Measurements from ENCODE around the gene SF3B2. TPM values are rescaled to one million over a fixed set of nuclear protein-coding genes. Genes with fewer than 3 reads are reported as not detected.

Gene SF3B2
- total RNA-seq, 1 experiment from 2014 or later: 300 TPM

DNA sequence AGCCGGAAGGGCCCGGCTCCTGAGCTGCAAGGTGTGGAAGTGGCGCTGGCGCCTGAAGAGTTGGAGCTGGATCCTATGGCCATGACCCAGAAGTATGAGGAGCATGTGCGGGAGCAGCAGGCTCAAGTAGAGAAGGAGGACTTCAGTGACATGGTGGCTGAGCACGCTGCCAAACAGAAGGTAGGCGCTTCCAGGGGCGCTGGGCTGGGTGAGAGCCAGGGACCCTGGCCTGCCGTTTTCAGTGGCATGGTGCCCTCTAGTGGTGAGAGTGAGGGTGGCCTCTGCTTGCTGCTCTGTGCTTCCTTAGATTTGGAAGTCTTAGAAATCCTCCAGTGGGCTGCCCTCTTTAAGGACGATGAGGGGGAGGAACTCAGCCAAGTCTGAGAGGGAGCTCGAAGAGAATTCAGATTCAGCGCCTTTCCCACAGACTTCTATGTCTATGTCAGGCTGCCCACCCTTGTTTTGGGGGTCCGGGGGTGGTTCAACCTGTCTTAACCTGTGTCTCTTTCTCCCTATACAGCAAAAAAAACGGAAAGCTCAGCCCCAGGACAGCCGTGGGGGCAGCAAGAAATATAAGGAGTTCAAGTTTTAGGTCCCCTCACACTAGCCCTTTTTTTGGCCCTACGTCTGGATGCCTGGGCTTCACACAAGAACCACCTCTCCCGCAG is 16.1 kb downstream of the SF3B2 start (continued):
- TF ChIP-seq, protein P1, sequence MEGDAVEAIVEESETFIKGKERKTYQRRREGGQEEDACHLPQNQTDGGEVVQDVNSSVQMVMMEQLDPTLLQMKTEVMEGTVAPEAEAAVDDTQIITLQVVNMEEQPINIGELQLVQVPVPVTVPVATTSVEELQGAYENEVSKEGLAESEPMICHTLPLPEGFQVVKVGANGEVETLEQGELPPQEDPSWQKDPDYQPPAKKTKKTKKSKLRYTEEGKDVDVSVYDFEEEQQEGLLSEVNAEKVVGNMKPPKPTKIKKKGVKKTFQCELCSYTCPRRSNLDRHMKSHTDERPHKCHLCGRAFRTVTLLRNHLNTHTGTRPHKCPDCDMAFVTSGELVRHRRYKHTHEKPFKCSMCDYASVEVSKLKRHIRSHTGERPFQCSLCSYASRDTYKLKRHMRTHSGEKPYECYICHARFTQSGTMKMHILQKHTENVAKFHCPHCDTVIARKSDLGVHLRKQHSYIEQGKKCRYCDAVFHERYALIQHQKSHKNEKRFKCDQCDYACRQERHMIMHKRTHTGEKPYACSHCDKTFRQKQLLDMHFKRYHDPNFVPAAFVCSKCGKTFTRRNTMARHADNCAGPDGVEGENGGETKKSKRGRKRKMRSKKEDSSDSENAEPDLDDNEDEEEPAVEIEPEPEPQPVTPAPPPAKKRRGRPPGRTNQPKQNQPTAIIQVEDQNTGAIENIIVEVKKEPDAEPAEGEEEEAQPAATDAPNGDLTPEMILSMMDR (IDR thresholded peaks at IDR 0.05 in 2 of 3, conservative IDR thresholded peaks at IDR 0.05 in 1 of 3; ENCODE audit: borderline replicate concordance in 1 of 3, insufficient read depth in 1 of 3, low read depth in 2 of 3, low read length in 2 of 3): peak; percentile 70 to 96 (median 95); a peak in 5 of 6 replicates
- TF ChIP-seq RAD21 (IDR thresholded peaks at IDR 0.05; ENCODE audit: low read depth) (peak; percentile 75), SRF (IDR thresholded peaks at IDR 0.05; ENCODE audit: low read depth) (no peak), POLR2A (IDR thresholded peaks at IDR 0.05; ENCODE audit: borderline replicate concordance, extremely low read depth, insufficient read depth, insufficient read length) (no peak)
- TF ChIP-seq, protein P2, sequence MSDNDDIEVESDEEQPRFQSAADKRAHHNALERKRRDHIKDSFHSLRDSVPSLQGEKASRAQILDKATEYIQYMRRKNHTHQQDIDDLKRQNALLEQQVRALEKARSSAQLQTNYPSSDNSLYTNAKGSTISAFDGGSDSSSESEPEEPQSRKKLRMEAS (IDR thresholded peaks at IDR 0.05): no peak

DNA sequence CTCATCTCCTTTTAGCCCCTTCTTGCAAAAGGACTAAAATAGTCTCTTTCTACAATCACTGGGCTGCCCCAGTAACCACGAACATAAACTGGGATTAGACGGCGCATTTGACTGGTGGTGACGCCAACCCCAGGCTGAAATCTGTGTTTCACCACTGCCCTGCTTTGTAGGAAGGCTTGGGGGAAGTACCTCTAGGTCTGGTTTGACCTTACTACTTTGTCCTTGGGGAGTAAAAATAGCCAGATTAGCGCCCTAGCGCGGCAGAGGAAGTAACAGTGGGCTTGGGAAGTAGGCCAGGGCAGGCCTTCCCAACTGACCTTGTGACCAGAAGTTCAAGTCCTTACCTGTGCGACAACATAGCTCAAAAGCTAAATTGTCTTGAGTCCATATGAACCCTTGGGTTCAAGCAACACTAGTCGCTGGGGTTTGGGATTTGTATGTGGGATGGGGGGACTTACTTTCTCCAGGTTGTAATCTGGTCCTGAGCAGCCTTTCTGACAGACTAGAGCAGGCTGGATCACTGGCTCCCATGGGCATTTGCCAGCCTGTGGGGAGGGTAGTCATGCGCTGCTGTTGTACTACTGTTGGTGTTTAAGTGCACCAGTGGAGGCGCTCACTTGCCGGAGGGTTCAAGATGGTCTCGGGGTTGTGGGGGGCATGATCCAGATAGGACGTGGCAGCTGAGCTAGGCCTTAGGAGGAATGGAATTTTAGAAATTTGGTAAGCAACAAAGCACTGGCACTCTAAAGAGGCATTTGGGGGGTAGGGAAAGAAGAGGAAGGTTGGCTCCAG is 17.0 kb downstream of the SF3B2 start:
- BruUV-seq (replicated peaks): no TSS peak
- H4K20me1 ChIP-seq (ENCODE audit: insufficient read depth): no peaks in the 10 kb centered on the region

More for the DNA sequence above, 17.0 kb downstream of the SF3B2 start:
- intact Hi-C loops (cut with micrococcal nuclease): loop anchor here (2.0 kb wide), 1 partner anchor 66 kb away; no protein-coding TSS in a partner anchor
- H3K4me2 ChIP-seq (ENCODE audit: low read length): peak overlapping the region; percentile 79
- TF ChIP-seq, protein P2 (IDR thresholded peaks at IDR 0.05): no peak
- TF ChIP-seq, protein P1 (IDR thresholded peaks at IDR 0.05 in 2 of 3, conservative IDR thresholded peaks at IDR 0.05 in 1 of 3; ENCODE audit: borderline replicate concordance in 1 of 3, insufficient read depth in 1 of 3, low read depth in 2 of 3, low read length in 2 of 3): 0 out of 6 replicates have a peak, but pooled peaks of 1 of the 3 experiments have one; percentile 19
- H3K4me1 ChIP-seq (ENCODE audit: control insufficient read depth in 1 of 2, insufficient read depth in 2 of 2, low read length in 2 of 2): peaks cover 10 to 21% of the 10 kb centered on the region in 2 experiments
- H3K36me3 ChIP-seq (ENCODE audit: control insufficient read depth in 1 of 2, insufficient read depth in 2 of 2, low read length in 2 of 2): peaks cover 27 to 38% of the 10 kb centered on the region in 2 experiments; a peak in 3 of 4 replicates
- ChIA-PET CTCF (interaction anchor here (1.0 to 2.0 kb wide), 5 partner anchors 12 to 191 kb away, joined by 3 to 11 read pairs (median 6); no protein-coding TSS in a partner anchor), POLR2A (interaction anchor here (0.6 kb wide), 1 partner anchor 54 kb away, joined by 3 read pairs; no protein-coding TSS in a partner anchor), RAD21 (ENCODE audit: low non-redundant PET in 1 of 2, low total read pairs in 2 of 2, uncharacterized antibody in 2 of 2, unreplicated experiment in 2 of 2) (no interaction called here)
- H3K9me3 ChIP-seq (ENCODE audit: control insufficient read depth in 1 of 2, insufficient read depth in 1 of 2, low read depth in 1 of 2, low read length in 2 of 2): no peaks in the 10 kb centered on the region
- peak overlapping the region; percentile 89 for H3K27ac ChIP-seq (ENCODE audit: low read depth, low read length)
- H3K27me3 ChIP-seq (ENCODE audit: insufficient read depth, low read length): no peaks in the 10 kb centered on the region
- peaks cover 50% of the 10 kb centered on the region for H3K79me2 ChIP-seq (ENCODE audit: insufficient read depth, low read length)
- no peak for DNase-seq (ENCODE audit: low read depth, low spot score)
- no peak overlapping the region for H2AFZ ChIP-seq (ENCODE audit: low read depth, low read length, poor library complexity, severe bottlenecking)
- no peaks in the 10 kb centered on the region for H3K9me2 ChIP-seq (ENCODE audit: insufficient read depth)
- H3K4me3 ChIP-seq (replicated peaks in 1 of 2; ENCODE audit: low read depth in 1 of 2, low read length in 2 of 2): peak overlapping the region; percentile 33 to 54
- peak; percentile 12 for ATAC-seq
- peak overlapping the region; percentile 50 for H3K9ac ChIP-seq (ENCODE audit: low read length)
